ENCODE measurements around the gene SIAH1.
"Not testable (repeated sequence)": the region's sequence is repeated elsewhere in the genome, so short reads cannot be mapped to it uniquely, and the experiment has no call there.

The SIAH1 gene

GRCh38 chr16:48365025-48365600 lies 20.1 kb downstream of the SIAH1 start:
- no peak for DNase-seq

DNA sequence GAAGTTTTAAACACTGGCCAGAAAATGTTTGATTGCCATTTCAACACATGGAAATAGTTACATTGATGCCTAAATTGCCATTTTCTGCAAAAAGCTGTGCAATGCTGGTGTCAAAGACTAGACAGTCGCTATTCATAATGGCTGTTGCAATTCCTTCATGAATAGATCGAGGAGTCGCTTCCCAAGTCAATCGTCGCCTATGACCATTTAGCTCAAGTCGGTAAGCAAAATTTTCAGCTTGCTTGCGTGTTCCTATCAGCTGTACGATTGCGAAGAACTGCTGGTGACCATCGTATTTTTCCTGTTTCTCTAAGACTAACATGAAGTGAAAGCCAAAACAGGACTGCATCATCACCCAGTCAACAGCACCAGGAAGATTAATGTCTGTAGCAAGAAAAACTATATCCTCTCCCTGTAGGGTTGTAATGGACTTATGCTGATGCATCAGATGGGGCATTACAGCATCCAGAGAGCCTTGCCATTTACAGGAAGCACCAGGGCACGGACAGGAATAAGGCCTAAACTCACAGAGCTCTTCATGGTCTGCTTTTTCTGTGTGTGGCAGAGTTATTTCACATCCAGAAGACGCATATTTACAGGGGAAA lies 23.6 kb downstream of the SIAH1 start:
- no peak for DNase-seq

GRCh38 chr16:48361012-48361411 lies 24.2 kb downstream of the SIAH1 start:
- DNase-seq: no peak

DNA sequence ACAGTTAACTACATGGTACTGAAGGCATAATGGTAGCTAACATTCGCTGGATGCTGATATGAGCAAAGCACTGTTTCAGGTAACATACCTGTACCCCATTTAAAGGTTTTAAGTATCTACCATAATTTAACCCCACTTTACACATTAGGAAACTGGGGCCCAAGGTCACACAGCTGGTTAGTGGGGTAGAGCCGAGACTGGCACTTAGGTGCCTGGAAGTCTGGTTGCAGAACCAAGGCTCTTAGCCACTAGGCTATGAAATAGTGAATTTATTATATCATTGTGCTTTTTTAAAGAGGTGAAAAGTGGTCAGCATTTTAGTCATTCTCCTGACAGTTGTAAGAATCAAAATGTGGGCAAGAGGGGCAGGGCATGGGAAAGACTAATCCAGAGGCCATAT lies 25.2 kb downstream of the SIAH1 start:
- DNase-seq: no peak

- DNase-seq: no peak
Measured at GRCh38 chr16:48358419-48358818, 26.8 kb downstream of the SIAH1 start.

GRCh38 chr16:48356633-48357376 lies 28.4 kb downstream of the SIAH1 start:
- no peak for DNase-seq

DNA sequence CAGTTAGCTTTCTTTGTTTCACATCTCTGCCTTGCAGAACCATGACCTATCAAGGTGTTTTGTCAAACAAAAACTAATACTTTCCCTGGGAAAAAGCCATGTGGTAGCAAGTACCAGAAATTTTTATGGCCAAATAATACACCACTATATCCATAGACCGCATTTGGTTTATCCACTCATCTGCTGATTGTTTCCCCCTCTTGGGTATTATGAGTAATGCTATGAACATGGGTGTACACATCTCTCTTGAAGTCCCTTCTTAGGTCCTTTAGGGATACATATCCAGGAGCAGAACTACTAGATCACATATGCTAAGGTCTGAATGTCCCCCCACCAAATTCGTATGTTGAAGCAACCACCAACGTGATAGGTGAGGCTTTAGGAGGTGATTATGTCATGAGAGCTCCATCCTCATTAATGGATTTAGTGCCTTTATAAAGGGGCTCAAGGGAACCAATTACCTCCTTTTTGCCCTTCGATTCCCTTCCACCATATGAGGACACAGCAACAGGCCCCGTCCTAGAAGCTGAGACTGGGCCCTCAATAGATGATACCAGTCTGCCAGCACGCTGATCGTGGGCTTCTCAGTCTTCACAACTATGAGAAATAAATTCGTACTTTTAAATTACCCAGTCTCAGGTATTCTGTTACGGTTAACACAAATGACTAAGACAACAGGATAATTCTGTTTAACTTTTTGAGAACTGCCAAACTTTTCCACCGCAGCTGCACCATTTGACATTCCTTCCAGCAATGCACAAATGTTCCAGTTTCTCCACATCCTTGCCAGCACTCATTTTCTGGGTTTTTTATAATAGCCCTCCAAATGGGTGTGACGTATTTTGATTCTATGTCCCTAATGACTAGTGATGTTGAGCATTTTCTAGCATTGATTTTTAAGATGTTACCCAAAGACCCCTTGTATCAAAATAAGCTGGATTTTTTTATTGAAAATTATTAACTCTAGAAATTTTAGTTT lies 30.0 kb downstream of the SIAH1 start:
- DNase-seq: no peak

GRCh38 chr16:48354385-48354784 lies 30.8 kb downstream of the SIAH1 start:
- DNase-seq: not testable (repeated sequence)

- DNase-seq: peak; percentile 74
Measured at GRCh38 chr16:48353565-48354163, 31.5 kb downstream of the SIAH1 start.

- no peak for DNase-seq
Measured at GRCh38 chr16:48352648-48353390, 32.4 kb downstream of the SIAH1 start.

DNA sequence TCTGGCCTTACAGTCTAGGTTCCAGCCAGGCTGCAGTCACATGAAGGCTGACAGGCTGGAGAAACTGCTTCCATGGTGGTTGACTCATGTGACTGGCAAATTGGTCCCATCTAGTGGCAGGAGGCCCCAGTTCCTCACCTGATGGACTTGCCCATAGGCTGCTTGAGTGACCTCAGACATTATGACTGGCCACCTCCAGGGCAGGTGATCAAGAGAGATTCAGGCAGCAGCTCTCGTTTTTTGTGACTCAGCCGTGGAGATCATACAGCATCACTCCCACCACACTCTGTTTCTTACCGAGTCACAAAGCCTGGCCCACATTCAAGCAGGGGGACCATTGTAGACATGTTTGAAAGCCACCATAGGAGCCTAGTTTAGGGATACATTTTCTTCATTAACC lies 34.5 kb downstream of the SIAH1 start:
- no peak for DNase-seq

GRCh38 chr16:48347980-48348379 lies 37.2 kb downstream of the SIAH1 start:
- DNase-seq: no peak

DNA sequence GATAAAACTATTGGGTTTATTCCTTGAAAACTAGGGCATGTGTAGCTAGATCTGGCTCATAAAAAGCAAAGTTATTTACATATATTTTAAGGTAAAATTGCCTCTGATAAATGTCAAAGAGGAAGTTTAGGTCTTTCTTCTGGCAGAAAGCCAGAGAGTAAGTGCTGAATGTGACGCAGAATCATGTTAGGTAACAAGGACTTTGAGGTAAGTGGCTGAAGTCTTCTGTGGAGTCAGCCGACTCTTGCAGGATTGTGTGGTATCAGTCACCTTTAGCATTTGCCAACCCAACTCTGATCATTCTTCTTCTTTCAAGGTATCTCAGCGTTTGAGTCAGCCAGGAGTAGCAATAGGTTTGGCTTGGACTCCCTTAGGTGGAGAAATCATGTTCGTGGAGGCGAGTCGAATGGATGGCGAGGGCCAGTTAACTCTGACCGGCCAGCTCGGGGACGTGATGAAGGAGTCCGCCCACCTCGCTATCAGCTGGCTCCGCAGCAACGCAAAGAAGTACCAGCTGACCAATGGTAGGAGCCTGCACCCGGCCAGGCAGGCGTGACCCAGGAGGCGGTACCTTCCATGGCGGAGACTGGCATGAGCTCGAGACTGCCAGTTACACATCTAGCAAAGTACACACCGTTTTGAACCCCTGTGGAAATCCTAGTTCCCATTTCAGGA lies 37.9 kb downstream of the SIAH1 start:
- DNase-seq: no peak

- no peak for DNase-seq
Measured at GRCh38 chr16:48342591-48342990, 42.6 kb downstream of the SIAH1 start.

DNA sequence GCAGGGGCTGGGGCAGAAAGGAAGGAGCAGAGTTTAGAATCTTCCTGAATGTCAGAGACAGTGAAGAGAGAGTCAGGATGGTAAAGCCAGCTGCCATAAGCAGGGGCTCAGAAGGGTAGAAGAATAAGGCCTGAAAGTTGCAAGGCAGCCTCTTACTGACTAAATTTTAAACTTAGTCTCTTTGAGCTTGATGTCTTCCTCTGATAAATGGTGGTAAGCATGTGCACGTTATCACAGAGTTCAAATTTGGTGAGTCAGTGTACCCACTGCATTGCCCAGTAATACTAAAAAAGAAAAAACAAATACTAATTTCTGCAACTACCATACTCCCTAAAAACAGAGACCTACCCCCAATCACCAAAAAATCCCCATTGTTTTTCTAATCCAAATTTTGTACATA lies 45.2 kb downstream of the SIAH1 start:
- DNase-seq: no peak

DNA sequence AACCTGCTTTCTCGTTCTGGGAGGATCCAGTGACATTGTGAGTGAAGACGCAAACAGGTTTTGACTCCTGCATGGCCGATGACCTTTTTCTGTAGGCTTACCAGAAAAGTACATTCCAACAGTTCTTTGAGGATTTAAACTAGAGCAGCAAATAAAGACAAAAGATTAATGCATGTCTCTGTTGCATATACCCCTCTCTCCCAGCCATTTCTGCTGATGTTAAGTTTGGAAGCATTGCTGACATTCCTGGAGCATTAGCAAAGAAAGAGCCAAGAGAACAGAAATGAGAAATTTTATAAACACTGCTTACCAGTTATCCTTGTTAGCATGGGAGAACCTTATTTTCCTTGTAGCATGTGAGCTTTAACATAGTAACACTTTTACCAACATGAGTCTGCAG lies 49.3 kb downstream of the SIAH1 start:
- no peak for DNase-seq

GRCh38 chr16:48334325-48334724 lies 50.9 kb downstream of the SIAH1 start:
- DNase-seq: no peak

GRCh38 chr16:48332978-48333377 lies 52.2 kb downstream of the SIAH1 start:
- DNase-seq: no peak

GRCh38 chr16:48330841-48331192 lies 54.4 kb downstream of the SIAH1 start:
- DNase-seq: no peak

GRCh38 chr16:48330189-48330840 lies 54.9 kb downstream of the SIAH1 start:
- DNase-seq: no peak

- no peak for DNase-seq
Measured at GRCh38 chr16:48329138-48329537, 56.1 kb downstream of the SIAH1 start.
